Breast epithelium (tissue), 4 donors: ENCODE measurements around the gene CNKSR3. TPM values are rescaled to one million over a fixed set of nuclear protein-coding genes. Genes with fewer than 3 reads are reported as not detected.

Experiments
- DNase-seq, 2 donors: peaks; one replicate each; pipeline ENCODE4 v3.0.0-alpha.2; 2019; ENCODE audit warnings: low spot score in 2 of 2
- H3K27ac ChIP-seq, 2 donors: fragments of 200-600 bp; sonication (generic) in 1 of 2; one replicate each; pipeline ENCODE4 v1.5.1; 2016 to 2019; ENCODE audit warnings: mild to moderate bottlenecking in 1 of 2
- H3K27me3 ChIP-seq, 2 donors: fragments of 200-600 bp; sonication (generic) in 1 of 2; one replicate each; pipeline versions ENCODE4 v1.5.1 to v1.6.0; 2017 to 2019; ENCODE audit warnings: control low read depth in 1 of 2, mild to moderate bottlenecking in 1 of 2
- H3K36me3 ChIP-seq: fragments of 200-600 bp; one replicate; pipeline ENCODE4 v1.5.1; 2019
- H3K4me1 ChIP-seq, 2 donors: fragments of 200-600 bp; sonication (generic); one replicate each; pipeline ENCODE4 v1.5.1; 2016 to 2019; ENCODE audit warnings: control low read depth in 1 of 2
- H3K4me3 ChIP-seq, 3 donors: fragments of 200-600 bp; sonication (generic); 1 replicate in 2 of 3; 2 replicates in 1 of 3; pipeline ENCODE4 v1.5.1; 2016 to 2019; ENCODE audit warnings: mild to moderate bottlenecking in 3 of 3, moderate library complexity in 2 of 3
- H3K9me3 ChIP-seq, 2 donors: fragments of 200-600 bp; sonication (generic) in 1 of 2; one replicate each; pipeline ENCODE4 v1.5.1; 2016 to 2019; ENCODE audit warnings: control low read depth in 1 of 2
- CTCF ChIP-seq, 3 donors: fragments of 450-650 bp; IDR thresholded peaks; one replicate each; pipeline ENCODE4 v1.5.1; 2016 to 2017; ENCODE audit warnings: antibody characterized with exemption in 3 of 3, mild to moderate bottlenecking in 3 of 3, moderate library complexity in 3 of 3
- POLR2A ChIP-seq: fragments of 450-650 bp; IDR thresholded peaks from one replicate; pipeline ENCODE4 v1.6.1; 2016; ENCODE audit warnings: antibody characterized with exemption, mild to moderate bottlenecking, moderate library complexity
- POLR2AphosphoS5 ChIP-seq, 3 donors: sonication (generic); formaldehyde crosslinking; IDR thresholded peaks; one replicate each; pipeline ENCODE4 v1.6.1; 2017; ENCODE audit warnings: antibody characterized with exemption in 3 of 3
- intact Hi-C: fragments of 100-400 bp; cut with DNase I; formaldehyde crosslinking; loops from one replicate; pipeline ENCODE4 v1.15.1; 2023; ENCODE audit warnings: low total_unique reads
- total RNA-seq, 3 donors: library from RNA; depleted of rRNA; stranded (reverse); fragments of >200 nt; gene quantifications; one replicate each; pipeline ENCODE4 v1.1.0, GENCODE V29; 2016

The CNKSR3 gene
- total RNA-seq, 3 donors from 2014 or later = 2.1 to 8.6 (median 5.2) TPM

DNA sequence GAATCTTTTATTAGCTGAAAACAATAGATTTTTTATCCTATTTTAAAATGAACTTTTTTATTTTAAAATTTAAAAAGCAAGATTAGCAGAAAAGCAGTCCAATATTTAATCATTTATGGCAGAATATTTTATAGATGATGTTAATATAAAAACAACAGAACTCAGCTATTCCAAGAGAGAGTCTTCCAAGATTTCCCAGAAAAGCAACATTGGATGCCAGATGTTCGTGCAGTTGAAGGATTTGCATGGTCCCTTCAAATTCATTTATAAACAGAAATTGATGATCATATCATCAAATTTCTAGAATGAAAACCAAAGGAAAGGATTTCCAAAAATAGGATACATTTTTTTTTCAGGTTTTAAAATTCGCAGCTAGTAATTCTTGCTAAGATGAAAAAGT lies 25.4 kb upstream of the CNKSR3 start:
- Histone ChIP-seq H3K36me3 (no peaks in the 10 kb centered on the region), H3K4me1 (no peaks in the 10 kb centered on the region), H3K27me3 (no peaks in the 10 kb centered on the region), H3K9me3 (no peaks in the 10 kb centered on the region), H3K27ac (no peak overlapping the region), H3K4me3 (no peak overlapping the region)
- TF ChIP-seq CTCF (IDR thresholded peaks at IDR 0.05) = no peak
- TF ChIP-seq POLR2A = no peak
- no peak for DNase-seq
- intact Hi-C loops = no loop called here

DNA sequence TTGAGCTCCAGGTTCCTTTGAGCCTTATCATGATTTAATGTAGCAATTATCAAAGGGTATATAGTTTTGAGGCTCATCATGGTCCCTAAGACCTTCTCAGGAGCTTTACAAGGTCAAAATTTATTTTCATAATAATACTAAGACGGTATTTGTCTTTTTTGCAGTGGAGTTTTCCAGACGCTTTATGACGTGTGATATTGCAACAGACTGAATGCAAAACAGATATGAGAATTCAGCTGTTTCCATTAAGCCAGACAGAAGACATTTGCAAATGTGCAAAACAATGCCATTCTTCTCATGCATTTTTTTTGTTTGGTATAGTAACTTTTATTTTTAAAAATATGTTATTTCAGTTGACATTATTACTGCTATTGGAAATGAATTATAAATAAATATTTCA lies 24.7 kb upstream of the CNKSR3 start:
- H3K36me3 ChIP-seq = no peaks in the 10 kb centered on the region
- DNase-seq = no peak
- intact Hi-C loops = no loop called here
- H3K4me3 ChIP-seq = no peak overlapping the region
- no peaks in the 10 kb centered on the region for H3K4me1 ChIP-seq
- no peak overlapping the region for H3K27ac ChIP-seq
- no peak for TF ChIP-seq POLR2AphosphoS5 (IDR thresholded peaks at IDR 0.05)
- TF ChIP-seq POLR2A = no peak
- TF ChIP-seq CTCF (IDR thresholded peaks at IDR 0.05) = no peak
- H3K27me3 ChIP-seq = no peaks in the 10 kb centered on the region
- H3K9me3 ChIP-seq = no peaks in the 10 kb centered on the region

- no peaks in the 10 kb centered on the region for H3K4me1 ChIP-seq
- intact Hi-C loops = no loop called here
- no peak for TF ChIP-seq CTCF (IDR thresholded peaks at IDR 0.05)
- no peak for TF ChIP-seq POLR2A
- TF ChIP-seq POLR2AphosphoS5 (IDR thresholded peaks at IDR 0.05) = no peak
- H3K4me3 ChIP-seq = no peak overlapping the region
- no peaks in the 10 kb centered on the region for H3K27me3 ChIP-seq
- H3K27ac ChIP-seq = no peak overlapping the region
- no peak for DNase-seq
- no peaks in the 10 kb centered on the region for H3K9me3 ChIP-seq
- H3K36me3 ChIP-seq = no peaks in the 10 kb centered on the region
Measured at GRCh38 chr6:154534531-154534930, 24.0 kb upstream of the CNKSR3 start.

GRCh38 chr6:154532426-154532825 lies 21.9 kb upstream of the CNKSR3 start:
- H3K4me1 ChIP-seq = no peaks in the 10 kb centered on the region
- H3K9me3 ChIP-seq = no peaks in the 10 kb centered on the region
- H3K27me3 ChIP-seq = no peaks in the 10 kb centered on the region
- no peak for DNase-seq
- TF ChIP-seq POLR2A = no peak
- no peak for TF ChIP-seq CTCF (IDR thresholded peaks at IDR 0.05)
- TF ChIP-seq POLR2AphosphoS5 (IDR thresholded peaks at IDR 0.05) = no peak
- no peaks in the 10 kb centered on the region for H3K36me3 ChIP-seq
- no peak overlapping the region for H3K27ac ChIP-seq
- no peak overlapping the region for H3K4me3 ChIP-seq
- intact Hi-C loops = no loop called here

DNA sequence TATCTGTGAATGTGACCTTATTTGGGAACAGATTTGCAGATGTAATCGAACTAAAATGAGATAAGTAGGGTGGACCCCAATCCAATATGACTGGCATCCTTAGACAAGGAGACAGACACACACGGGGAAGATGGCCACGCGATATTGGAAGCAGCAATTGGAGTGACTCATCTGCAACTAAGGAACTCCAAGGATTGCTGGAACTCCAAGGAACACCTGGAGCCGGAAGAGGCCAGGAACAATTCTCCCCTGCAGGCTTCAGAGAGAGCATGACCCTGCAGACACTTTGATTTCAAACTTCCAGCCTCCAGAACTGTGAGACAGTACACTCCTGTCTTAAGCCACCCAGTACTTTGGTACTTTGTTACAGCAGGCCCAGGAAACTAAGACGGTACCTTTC lies 19.5 kb upstream of the CNKSR3 start:
- no peak overlapping the region for H3K4me3 ChIP-seq
- H3K36me3 ChIP-seq = no peaks in the 10 kb centered on the region
- DNase-seq = no peak
- no peak overlapping the region for H3K27ac ChIP-seq
- H3K27me3 ChIP-seq = no peaks in the 10 kb centered on the region
- H3K4me1 ChIP-seq = no peaks in the 10 kb centered on the region
- TF ChIP-seq POLR2AphosphoS5 (IDR thresholded peaks at IDR 0.05) (no peak), POLR2A (no peak), CTCF (IDR thresholded peaks at IDR 0.05) (no peak)
- intact Hi-C loops = no loop called here
- no peaks in the 10 kb centered on the region for H3K9me3 ChIP-seq
